Muscle of leg (tissue), 11 donors: ENCODE results near the gene NTSR1. TPM values are rescaled to one million over a fixed set of nuclear protein-coding genes. Genes with fewer than 3 reads are reported as not detected.

Experiments used
- DNase-seq: peaks from one replicate; pipeline ENCODE4 v3.0.0; 2013
- H3K27ac ChIP-seq: one replicate; pipeline ENCODE4 v1.5.1; 2013; ENCODE audit warnings: mild to moderate bottlenecking, low read length, control low read depth
- H3K27me3 ChIP-seq: one replicate; pipeline ENCODE4 v1.6.1; 2013; ENCODE audit warnings: low read length; ENCODE audit not compliant: control insufficient read depth, insufficient read depth
- H3K36me3 ChIP-seq: one replicate; pipeline ENCODE4 v1.6.1; 2013; ENCODE audit warnings: low read length; ENCODE audit not compliant: control insufficient read depth, insufficient read depth
- H3K4me1 ChIP-seq: one replicate; pipeline ENCODE4 v1.6.1; 2013; ENCODE audit warnings: low read length; ENCODE audit not compliant: control insufficient read depth, insufficient read depth
- H3K4me3 ChIP-seq: one replicate; pipeline ENCODE4 v1.5.1; 2013; ENCODE audit warnings: low read length, control low read depth
- H3K9me3 ChIP-seq: replicated peaks from 2 replicates; pipeline ENCODE4 v1.6.1; 2013; ENCODE audit warnings: low read depth, low read length; ENCODE audit not compliant: control insufficient read depth
- WGBS: methylation state at CpG from one replicate; pipeline ENCODE4 v1.1.5; 2013; ENCODE audit warnings: missing lambda C conversion rate; ENCODE audit not compliant: insufficient coverage; 5-methylcytosine and 5-hydroxymethylcytosine counted together
- polyA plus RNA-seq, 8 donors: library from polyadenylated mRNA; unstranded; fragments of 120-200 nt; gene quantifications; one replicate each; pipeline versions ENCODE4 v1.2.1 to v1.2.3, GENCODE V29; 2013; ENCODE audit warnings: inconsistent platforms in 1 of 8, low replicate concordance in 1 of 8; ENCODE audit not compliant: insufficient read length in 8 of 8, insufficient read depth in 1 of 8
- total RNA-seq: library from RNA; stranded (reverse); fragments of 120-200 nt; gene quantifications from one replicate; pipeline ENCODE4 v1.2.4, GENCODE V29; 2013

NTSR1 gene
- total and polyA plus RNA-seq, 9 donors: 0.04 to 0.27 (median 0.18) TPM

GRCh38 chr20:62792940-62793756 is 84.5 kb downstream of the NTSR1 start:
- no peak for DNase-seq
- Histone ChIP-seq H3K4me1 (peaks cover 37% of the 10 kb centered on the region), H3K27me3 (peaks cover 3% of the 10 kb centered on the region), H3K4me3 (no peak overlapping the region), H3K36me3 (peaks cover 6% of the 10 kb centered on the region), H3K27ac (no peak overlapping the region), H3K9me3 (no peaks in the 10 kb centered on the region)
- WGBS: 70% methylated on average over 18 of the region's 22 CpGs

GRCh38 chr20:62793757-62794006 is 85.0 kb downstream of the NTSR1 start:
- Histone ChIP-seq H3K27me3 (peaks cover 3% of the 10 kb centered on the region), H3K4me3 (peak overlapping the region; percentile 15), H3K36me3 (peaks cover 12% of the 10 kb centered on the region), H3K27ac (peak overlapping the region; percentile 65), H3K9me3 (no peaks in the 10 kb centered on the region), H3K4me1 (peaks cover 33% of the 10 kb centered on the region)
- no peak for DNase-seq
- 50% methylated on average over 7 of the region's 7 CpGs for WGBS

GRCh38 chr20:62794007-62794724 is 85.5 kb downstream of the NTSR1 start:
- peaks cover 17% of the 10 kb centered on the region for H3K36me3 ChIP-seq
- H3K9me3 ChIP-seq: no peaks in the 10 kb centered on the region
- peak overlapping the region; percentile 63 for H3K4me3 ChIP-seq
- peak; percentile 98 for DNase-seq
- H3K27ac ChIP-seq: peak overlapping the region; percentile 84
- under 1% methylated on average over 51 of the region's 69 CpGs for WGBS
- peaks cover 3% of the 10 kb centered on the region for H3K27me3 ChIP-seq
- peaks cover 29% of the 10 kb centered on the region for H3K4me1 ChIP-seq

- peaks cover 29% of the 10 kb centered on the region for H3K4me1 ChIP-seq
- peak overlapping the region; percentile 63 for H3K4me3 ChIP-seq
- H3K27me3 ChIP-seq: peaks cover 3% of the 10 kb centered on the region
- DNase-seq: peak; percentile 66
- H3K9me3 ChIP-seq: no peaks in the 10 kb centered on the region
- H3K36me3 ChIP-seq: peaks cover 25% of the 10 kb centered on the region
- under 1% methylated on average over 68 of the region's 68 CpGs for WGBS
- peak overlapping the region; percentile 84 for H3K27ac ChIP-seq
Observed at GRCh38 chr20:62795023-62795761, 86.6 kb downstream of the NTSR1 start.

- no peak for DNase-seq
- no peaks in the 10 kb centered on the region for H3K9me3 ChIP-seq
- H3K4me1 ChIP-seq: peaks cover 34% of the 10 kb centered on the region
- peak overlapping the region; percentile 48 for H3K4me3 ChIP-seq
- WGBS: 28% methylated on average over 19 of the region's 53 CpGs
- H3K27me3 ChIP-seq: no peaks in the 10 kb centered on the region
- no peak overlapping the region for H3K27ac ChIP-seq
- peaks cover 37% of the 10 kb centered on the region for H3K36me3 ChIP-seq
Observed at GRCh38 chr20:62796699-62797491, 88.3 kb downstream of the NTSR1 start.

GRCh38 chr20:62797671-62798532 is 89.3 kb downstream of the NTSR1 start:
- no peak overlapping the region for H3K4me3 ChIP-seq
- H3K27me3 ChIP-seq: no peaks in the 10 kb centered on the region
- 84% methylated on average over 26 of the region's 26 CpGs for WGBS
- H3K27ac ChIP-seq: no peak overlapping the region
- H3K4me1 ChIP-seq: peaks cover 34% of the 10 kb centered on the region
- no peak for DNase-seq
- no peaks in the 10 kb centered on the region for H3K9me3 ChIP-seq
- H3K36me3 ChIP-seq: peaks cover 38% of the 10 kb centered on the region

- WGBS: 84% methylated on average over 8 of the region's 8 CpGs
- H3K27ac ChIP-seq: no peak overlapping the region
- no peak for DNase-seq
- H3K27me3 ChIP-seq: no peaks in the 10 kb centered on the region
- no peak overlapping the region for H3K4me3 ChIP-seq
- peaks cover 27% of the 10 kb centered on the region for H3K4me1 ChIP-seq
- H3K36me3 ChIP-seq: peaks cover 38% of the 10 kb centered on the region
- H3K9me3 ChIP-seq: no peaks in the 10 kb centered on the region
Observed at GRCh38 chr20:62799036-62799435, 90.4 kb downstream of the NTSR1 start.

GRCh38 chr20:62799459-62799858 is 90.8 kb downstream of the NTSR1 start:
- Histone ChIP-seq H3K27ac (no peak overlapping the region), H3K4me3 (no peak overlapping the region), H3K4me1 (peaks cover 30% of the 10 kb centered on the region), H3K36me3 (peaks cover 38% of the 10 kb centered on the region), H3K27me3 (no peaks in the 10 kb centered on the region), H3K9me3 (no peaks in the 10 kb centered on the region)
- DNase-seq: no peak
- WGBS: 92% methylated on average over 19 of the region's 19 CpGs

- H3K4me3 ChIP-seq: no peak overlapping the region
- no peaks in the 10 kb centered on the region for H3K27me3 ChIP-seq
- H3K27ac ChIP-seq: no peak overlapping the region
- peaks cover 38% of the 10 kb centered on the region for H3K36me3 ChIP-seq
- WGBS: 63% methylated on average over 6 of the region's 10 CpGs
- H3K4me1 ChIP-seq: peaks cover 26% of the 10 kb centered on the region
- no peaks in the 10 kb centered on the region for H3K9me3 ChIP-seq
- no peak for DNase-seq
Observed at GRCh38 chr20:62799873-62800272, 91.2 kb downstream of the NTSR1 start.
